Right renal pelvis (tissue), 4 donors: ENCODE data around the gene C1RL. TPM values are rescaled to one million over a fixed set of nuclear protein-coding genes. Genes with fewer than 3 reads are reported as not detected.

Experiments
- DNase-seq, 4 donors: peaks; one replicate each; pipeline ENCODE4 v3.0.0-alpha.2; 2013; ENCODE audit warnings: low read depth in 4 of 4, low spot score in 3 of 4, missing footprints in 1 of 4
- polyA plus RNA-seq, 4 donors: library from polyadenylated mRNA; unstranded; fragments of 120-200 nt; gene quantifications; one replicate each; pipeline ENCODE4 v1.2.1, GENCODE V29; 2013; ENCODE audit not compliant: insufficient read length in 4 of 4

C1RL gene
- polyA plus RNA-seq, 4 donors = 29.4 to 33.5 (median 32.1) TPM

DNA sequence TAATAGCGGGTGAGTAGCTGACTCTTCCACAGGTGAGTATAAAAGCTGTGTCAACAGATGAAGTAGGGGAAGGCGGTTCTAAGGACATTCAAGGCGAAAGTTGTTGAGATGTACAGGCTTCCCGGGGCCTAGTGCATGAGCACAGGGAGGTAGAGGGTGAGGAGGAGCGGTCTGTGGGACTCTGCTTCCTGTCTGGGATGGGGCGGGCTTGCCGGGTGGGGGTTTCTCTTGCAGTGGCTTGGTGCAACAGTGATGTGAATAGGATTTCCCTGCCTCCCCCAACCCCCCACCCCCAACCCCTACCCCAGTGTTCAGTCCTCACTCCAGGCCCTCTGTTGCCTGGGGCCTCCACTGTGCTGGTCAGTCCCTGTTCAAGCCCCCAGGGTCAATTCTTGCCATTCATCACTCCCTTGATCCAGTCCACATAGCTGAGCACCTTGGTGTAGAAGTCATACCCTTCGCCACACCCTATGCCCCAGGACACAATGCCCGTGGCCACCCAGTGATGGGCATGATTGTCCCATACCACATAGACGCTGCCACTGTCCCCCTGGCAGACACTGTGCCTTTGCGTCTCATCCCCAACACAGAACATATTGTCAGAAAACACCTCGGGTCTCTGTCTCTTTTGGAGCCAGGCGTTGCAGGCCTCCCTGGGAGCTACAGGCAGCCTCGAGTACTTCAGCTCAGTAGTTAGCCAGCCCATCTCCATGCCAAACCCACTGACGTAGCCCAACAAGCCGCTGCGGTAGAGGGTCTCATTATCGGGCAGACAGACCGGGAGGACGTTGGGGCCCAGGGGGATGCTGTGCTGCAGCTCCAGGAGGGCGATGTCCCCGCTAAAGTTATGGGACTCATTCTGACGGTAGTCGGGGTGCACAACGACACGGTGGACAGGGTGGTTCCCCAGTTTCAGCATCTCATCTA lies 12.7 kb downstream of the C1RL start:
- DNase-seq = no peak

DNA sequence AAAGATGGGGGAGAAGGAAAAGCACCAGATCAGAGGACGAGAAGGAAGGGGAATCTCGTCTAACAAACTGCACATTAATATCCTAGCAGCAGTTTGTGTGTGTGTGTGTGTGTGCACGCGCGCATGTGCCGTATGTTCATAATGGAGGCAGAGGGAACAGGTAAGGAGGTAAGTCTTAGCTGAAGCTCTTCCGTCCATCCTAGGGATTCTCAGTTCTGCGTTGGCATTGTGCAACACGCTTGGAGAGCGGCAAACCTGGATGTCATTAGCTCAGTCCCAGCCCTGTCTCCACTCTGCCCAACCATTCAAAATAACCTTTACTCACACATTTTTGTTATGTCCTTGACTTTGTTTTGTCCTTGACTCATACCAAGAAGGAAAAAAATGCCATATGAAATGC lies 15.1 kb downstream of the C1RL start:
- DNase-seq = no peak

DNA sequence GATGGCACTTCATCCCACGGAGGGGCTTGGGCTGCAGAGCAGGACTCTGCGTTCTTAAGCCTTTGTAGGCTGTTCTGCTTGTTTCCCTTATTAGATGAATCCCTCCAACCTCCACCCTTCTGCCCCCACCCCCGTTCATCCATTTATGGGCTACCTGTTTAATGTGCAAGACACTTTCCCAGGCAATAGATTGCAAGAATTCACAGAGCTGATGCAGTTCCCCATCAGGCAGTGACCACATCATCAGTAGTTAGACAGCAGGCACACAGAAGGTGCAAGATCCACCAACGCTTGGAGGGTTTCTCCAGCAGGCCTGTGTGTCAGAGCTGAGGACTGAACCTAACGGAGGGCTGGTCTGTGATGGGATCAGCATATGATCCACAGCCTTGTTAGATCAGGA lies 15.5 kb downstream of the C1RL start:
- DNase-seq = no peak

DNA sequence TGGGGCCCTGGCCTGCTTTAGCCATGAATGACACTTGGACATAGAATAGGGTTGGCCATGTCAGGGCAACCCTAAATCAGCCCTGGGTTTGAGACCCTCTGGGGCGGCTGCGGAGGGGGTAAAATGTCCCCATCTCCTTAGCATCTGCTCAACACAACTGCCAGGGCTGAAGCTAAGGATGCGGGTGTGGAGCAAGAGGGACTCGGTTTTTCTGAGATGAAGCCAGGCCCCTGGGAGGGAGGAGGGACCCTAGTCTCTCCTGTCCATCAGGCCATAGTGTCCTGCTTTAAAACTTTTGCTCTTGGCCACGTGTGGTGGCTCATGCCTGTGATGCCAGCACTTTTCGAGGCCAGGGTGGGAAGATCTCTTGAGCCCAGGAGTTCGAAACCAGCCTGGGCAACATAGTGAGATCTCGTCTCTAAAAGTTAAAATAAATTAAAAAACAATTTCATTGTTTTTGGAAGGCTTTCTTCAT lies 16.0 kb downstream of the C1RL start:
- DNase-seq = no peak

DNA sequence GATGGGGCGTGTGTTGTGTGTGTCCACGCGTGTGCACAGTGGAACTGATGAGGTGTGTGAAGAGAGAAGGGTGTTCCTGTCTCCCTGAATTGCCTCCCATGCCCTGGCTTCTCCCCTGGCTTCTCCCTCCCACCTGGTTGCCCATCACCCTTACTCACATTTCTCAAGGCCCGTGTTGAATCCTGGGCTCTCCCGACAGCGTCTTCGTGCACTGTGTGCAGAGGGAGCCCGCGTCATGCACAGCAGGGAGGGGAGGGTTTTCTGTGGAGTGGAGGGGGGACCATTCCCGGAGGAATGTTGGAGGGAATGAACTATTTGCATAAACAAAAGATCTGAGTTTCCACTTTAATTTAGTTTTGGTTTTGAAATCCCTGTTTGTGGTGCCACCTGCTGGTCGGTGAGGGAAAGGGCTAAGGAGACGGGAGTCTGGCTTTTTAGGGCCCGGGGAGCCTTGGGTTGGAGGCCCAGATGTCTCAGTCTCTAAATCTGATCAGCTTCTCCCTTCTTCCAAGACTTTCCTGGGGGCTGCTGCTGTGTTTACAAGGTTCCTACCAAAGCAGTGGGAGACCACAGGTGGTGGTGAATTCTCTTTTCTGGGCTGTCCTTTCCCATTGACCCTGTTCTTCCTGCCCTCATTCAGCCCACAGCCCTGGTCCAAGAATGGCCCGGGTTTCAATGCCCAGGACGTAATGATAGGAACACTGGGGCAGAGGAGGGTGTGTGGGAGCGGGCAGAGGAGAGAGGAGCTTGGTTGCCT lies 16.6 kb downstream of the C1RL start, which contains the start of gene C1R:
TSS of gene C1R (minus strand) at position 217 of the 757 bp plus-strand sequence. CDS start at position 160, 57 bp downstream.
- DNase-seq = peak; percentile 64 to 77 (median 68)

DNA sequence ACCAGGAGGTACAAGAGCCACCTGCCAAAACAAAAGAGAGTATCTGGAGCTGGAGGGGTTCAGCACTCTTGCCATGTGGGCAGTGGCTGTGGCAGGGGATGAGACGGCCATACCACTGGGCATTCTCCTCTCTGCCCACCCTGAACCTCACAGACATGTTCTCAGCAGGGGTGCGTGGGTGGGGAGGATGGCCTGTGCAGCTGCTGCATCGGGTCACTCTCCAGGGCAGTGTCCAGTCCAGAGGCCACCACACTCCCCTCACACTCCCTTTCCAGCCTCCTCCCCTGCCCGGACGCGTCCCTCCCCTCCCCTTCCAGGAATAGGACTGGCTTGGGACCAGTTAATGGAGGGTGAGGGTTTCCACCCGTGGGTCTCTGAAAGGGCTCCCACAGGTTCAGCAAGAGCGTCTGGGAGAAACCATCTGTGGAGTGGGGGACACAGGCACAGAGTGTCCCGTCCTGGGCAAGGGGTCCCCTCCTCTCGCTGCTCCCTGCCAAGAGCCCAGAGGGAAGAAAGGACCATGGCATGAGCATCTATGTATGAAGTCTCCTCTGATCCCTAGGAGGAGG lies 17.3 kb downstream of the C1RL start:
- peak in 1 of 4 donors; percentile 12 for DNase-seq

DNA sequence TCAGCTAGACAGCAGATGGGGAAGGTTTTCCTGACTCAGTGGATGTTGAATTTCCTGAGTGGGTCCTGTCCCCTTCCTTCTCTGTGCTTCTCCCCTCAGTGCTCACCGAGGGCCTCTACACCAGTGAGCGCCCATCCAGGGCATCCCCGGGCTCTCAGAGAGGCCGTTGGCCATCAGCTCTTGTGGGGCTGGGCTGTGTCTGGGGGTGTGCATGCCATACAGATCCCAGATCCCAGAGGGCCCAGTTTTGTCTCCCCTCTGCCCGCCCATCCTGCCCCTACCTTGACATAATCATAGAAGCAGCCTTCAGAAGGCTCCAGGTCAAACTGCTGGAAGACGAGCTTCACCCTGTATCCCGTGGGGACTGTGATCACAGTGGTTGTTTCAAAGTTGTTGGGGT lies 17.8 kb downstream of the C1RL start:
- no peak for DNase-seq

DNA sequence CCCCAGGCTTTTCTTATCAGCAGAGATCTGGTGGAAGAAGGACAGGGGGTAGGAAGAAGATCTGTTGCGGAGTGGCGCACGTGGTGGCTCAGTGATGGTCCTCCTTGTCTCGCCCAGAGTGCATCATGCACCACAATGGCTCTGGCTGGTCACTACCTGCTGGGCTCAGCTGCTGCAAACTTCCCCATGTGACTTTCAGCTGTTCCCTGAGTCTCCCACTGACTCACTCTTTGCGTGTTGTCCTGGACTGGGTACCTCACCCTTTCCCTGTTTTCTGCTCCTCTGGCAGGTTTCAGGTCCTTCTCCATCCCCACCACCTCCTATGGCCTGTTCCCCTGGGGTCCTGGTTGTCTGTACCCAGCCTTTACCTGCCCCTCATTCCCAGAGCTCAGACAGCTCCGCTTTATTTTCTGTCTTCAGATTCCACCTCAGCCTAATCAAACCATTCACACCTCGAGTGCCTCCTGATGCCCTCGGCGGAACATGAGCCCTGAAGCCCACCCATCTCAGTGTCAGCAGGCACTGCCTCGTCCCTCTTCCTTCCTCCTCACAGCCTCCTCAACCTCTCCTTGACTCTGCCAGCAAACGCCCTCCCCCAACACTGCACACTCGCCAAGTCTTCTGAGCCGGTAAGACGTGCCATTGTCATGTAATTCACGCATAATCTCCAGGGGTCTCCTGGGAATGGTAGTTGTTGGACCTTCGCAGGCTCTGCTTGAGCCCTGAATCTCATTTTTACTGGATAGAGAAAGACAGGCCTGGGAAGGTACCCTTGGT lies 18.6 kb downstream of the C1RL start:
- no peak for DNase-seq

DNA sequence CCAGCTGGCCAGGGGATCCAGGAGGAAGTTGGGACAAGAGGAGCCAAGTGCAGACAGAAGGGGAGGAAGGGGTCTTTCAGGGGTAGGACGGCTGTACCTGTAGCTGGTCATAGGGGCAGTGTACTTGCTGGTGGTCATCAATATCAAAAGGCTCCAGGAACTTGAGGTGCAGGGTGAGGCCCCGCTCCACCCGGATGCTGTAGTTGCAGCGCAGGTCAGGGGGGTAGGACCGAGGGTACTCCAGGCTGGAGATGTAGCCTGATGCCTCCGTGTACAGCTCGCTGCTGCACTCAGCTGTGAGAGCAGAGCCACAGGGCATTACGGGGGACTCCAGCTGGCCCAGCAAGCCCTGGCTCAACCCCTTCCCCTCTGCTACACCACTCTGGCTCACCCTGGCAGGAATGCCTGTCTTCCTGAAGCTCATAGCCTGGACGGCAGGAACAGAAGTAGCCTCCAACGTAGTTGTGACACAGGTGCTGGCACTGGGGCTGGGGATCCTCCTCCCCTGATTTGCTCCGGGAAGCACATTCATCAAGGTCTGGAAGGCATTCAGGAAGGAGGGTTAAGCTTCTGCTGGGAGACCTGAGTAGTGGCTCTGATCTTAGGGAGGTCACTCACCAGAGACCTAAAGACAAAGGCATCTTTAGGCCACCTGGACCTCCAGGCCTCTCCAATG lies 19.7 kb downstream of the C1RL start:
- DNase-seq = no peak

GRCh38 chr12:7083125-7083524 lies 25.9 kb downstream of the C1RL start:
- DNase-seq = no peak

GRCh38 chr12:7081037-7081436 lies 28.0 kb downstream of the C1RL start:
- no peak for DNase-seq

- no peak for DNase-seq
Measured at GRCh38 chr12:7079826-7080125, 29.2 kb downstream of the C1RL start.

DNA sequence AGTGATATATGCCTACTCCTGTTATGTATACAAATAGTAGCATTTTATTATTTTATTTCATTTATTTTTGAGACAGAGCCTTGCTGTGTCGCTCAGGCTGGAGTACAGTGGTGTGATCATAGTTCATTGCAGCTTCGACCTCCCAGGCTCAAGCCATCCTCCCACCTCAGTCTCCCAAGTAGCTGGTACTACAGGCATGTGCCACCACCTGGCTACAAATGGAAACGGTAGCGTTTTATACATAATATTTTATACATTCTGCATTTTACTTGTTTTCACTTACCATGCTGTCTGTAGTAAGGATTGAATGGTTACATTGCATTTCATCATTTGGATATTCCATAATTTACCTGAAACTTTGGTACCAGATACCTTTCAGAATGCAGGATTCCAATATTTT lies 30.9 kb downstream of the C1RL start:
- DNase-seq = no peak

GRCh38 chr12:7076493-7076892 lies 32.5 kb downstream of the C1RL start:
- no peak for DNase-seq

DNA sequence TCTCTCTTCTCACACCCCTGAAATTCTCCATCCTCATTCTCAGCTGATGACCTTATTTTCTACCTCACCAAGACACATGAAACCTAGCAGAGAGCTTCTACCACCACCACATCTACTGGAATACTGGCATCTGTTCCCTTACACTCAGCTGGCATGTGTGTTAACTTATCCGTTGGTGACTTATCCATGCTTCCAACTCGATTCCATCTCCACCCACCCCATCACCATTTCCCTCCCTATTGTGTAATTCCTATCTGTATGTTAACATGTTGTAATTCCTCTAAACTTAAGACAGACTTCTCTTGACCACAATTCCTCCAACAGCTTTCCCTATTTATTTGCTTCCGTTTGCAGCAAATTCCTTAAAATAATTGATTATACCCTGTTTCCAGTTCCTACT lies 33.1 kb downstream of the C1RL start:
- no peak for DNase-seq

- DNase-seq = no peak
Measured at GRCh38 chr12:7075518-7075917, 33.5 kb downstream of the C1RL start.

GRCh38 chr12:7073946-7074345 lies 35.1 kb downstream of the C1RL start:
- no peak for DNase-seq

DNA sequence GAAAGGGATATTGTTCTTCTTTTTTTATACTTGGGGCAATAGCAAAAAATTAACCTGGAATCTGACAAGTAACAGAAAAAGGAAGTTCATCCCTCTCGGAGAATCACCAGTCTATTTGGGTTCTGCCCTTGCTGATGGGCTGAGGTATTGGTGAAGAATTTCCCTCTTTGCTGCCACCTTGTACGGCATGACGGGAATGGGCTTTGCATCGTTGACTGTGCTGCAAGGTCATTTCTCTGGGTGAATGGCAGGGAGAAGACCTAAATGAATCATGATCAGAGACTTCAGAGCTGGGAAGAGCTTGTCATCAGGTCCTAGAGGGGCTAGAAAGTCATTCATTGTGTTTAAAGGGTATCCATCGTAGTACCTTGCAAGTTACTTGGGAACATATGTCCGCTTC lies 36.5 kb downstream of the C1RL start:
- DNase-seq = no peak

GRCh38 chr12:7072035-7072434 lies 37.0 kb downstream of the C1RL start:
- no peak for DNase-seq

DNA sequence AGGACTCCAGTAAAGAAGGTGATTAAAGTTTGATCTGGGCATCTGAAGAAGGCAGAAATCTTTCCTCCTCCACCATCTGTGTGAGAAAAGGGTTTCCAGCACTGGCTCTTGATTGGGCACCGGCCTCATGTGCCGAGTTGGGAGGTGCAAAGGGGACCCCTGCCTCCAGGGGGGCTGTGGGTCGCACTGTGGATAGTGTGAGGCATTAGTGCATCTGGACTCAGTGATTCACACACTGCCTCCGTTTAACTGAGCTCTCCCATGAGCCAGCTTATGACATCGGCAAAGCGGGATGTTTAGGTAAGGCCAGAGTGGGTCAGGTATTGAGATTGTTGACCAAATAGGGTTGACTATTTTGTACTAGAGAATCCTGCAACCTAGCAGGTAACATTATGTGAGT lies 39.6 kb downstream of the C1RL start:
- DNase-seq = no peak
